SH-SY5Y (cell line): ENCODE data around the gene CGB3.
"Not testable (repeated sequence)": the region's sequence is repeated elsewhere in the genome, so short reads cannot be mapped to it uniquely, and the experiment has no call there.

Source experiments
- GATA2 ChIP-seq: IDR thresholded peaks from 2 replicates; pipeline ENCODE4 v1.6.1; 2011; ENCODE audit warnings: mild to moderate bottlenecking, low read depth, low read length
- GATA3 ChIP-seq: IDR thresholded peaks from 2 replicates; pipeline ENCODE4 v1.6.1; 2011; ENCODE audit warnings: low read depth, mild to moderate bottlenecking, low read length, moderate library complexity

DNA sequence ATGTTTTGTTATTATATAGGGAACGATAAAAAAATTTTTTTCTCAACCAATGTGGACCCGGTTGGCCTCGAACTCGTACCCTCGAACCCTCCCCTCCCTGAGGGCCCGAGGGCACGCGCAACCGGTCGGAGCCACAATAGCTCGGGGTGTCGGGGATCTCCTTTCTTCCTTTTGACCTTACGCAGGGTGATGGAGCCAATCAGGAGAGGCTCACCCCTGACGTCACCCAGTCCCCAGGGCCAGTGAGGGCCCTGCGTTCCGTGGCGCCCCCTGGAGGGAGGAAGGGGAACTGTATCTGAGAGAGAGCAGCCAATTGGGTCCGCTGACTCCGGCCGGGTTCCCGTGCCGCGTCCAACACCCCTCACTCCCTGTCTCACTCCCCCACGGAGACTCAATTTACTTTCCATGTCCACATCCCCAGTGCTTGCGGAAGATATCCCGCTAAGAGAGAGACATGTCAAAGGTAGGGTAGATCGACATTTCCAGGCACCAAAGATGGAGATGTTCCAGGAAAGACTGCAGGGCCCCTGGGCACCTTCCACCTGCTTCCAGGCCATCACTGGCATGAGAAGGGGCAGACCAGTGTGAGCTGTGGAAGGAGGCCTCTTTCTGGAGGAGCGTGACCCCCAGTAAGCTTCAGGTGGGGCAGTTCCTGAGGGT is 7.6 kb upstream of the CGB3 start, which contains the start of gene CGB2:
- TF ChIP-seq GATA2, GATA3: not testable (repeated sequence)
